A673 (cell line): ENCODE measurements around the gene LRRC8C. TPM values are rescaled to one million over a fixed set of nuclear protein-coding genes. Genes with fewer than 3 reads are reported as not detected.
A peak's percentile ranks its signal among the peaks of the same experiment; 100 is the strongest.

Experiments used
- BruUV-seq: library from RNA; stranded (reverse); fragments of 400-500 nt; replicated peaks from 2 replicates; lab custom pipeline; 2021; lab: Mats Ljungman, UMichigan
- CTCF ChIA-PET: fragments of 300-600 bp; sonication (Branson Sonifier 250); formaldehyde crosslinking; loops from one replicate; lab custom pipeline; 2022; ENCODE audit warnings: antibody characterized with exemption; lab: Charles Lee
- POLR2A ChIA-PET: fragments of 300-600 bp; sonication (Branson Sonifier 250); formaldehyde crosslinking; loops from one replicate; lab custom pipeline; 2022; ENCODE audit warnings: antibody characterized with exemption; ENCODE audit not compliant: low non-redundant PET; lab: Charles Lee
- DNase-seq: peaks from one replicate; pipeline ENCODE4 v3.0.0-alpha.2; 2015; ENCODE audit warnings: low spot score
- H3K27ac ChIP-seq: fragments of 200-600 bp; sonication (generic); 2 replicates; pipeline ENCODE4 v1.5.1; 2016; ENCODE audit warnings: mixed run types, low read depth, mild to moderate bottlenecking, mixed read lengths, antibody characterized with exemption, low read length; ENCODE audit not compliant: poor library complexity, severe bottlenecking
- H3K27me3 ChIP-seq: fragments of 200-600 bp; sonication (generic); replicated peaks from 2 replicates; pipeline ENCODE4 v1.6.1; 2017; ENCODE audit warnings: mixed run types, low read depth, mild to moderate bottlenecking, mixed read lengths, antibody characterized with exemption, low read length; ENCODE audit not compliant: insufficient read depth, poor library complexity
- H3K36me3 ChIP-seq: fragments of 200-600 bp; sonication (generic); 2 replicates; pipeline ENCODE4 v1.6.1; 2016; ENCODE audit warnings: mixed run types, mild to moderate bottlenecking, mixed read lengths, antibody characterized with exemption, low read length; ENCODE audit not compliant: insufficient read depth, poor library complexity, severe bottlenecking
- H3K4me1 ChIP-seq: fragments of 200-600 bp; sonication (generic); 2 replicates; pipeline ENCODE4 v1.6.1; 2017; ENCODE audit warnings: mixed run types, mild to moderate bottlenecking, mixed read lengths, antibody characterized with exemption, low read length; ENCODE audit not compliant: insufficient read depth, poor library complexity, severe bottlenecking
- H3K4me3 ChIP-seq: fragments of 200-600 bp; sonication (generic); 2 replicates; pipeline ENCODE4 v1.5.1; 2016; ENCODE audit warnings: low read depth, mixed run types, mild to moderate bottlenecking, mixed read lengths, low read length; ENCODE audit not compliant: poor library complexity, severe bottlenecking
- H3K9me3 ChIP-seq: fragments of 200-600 bp; sonication (generic); 2 replicates; pipeline ENCODE4 v1.6.1; 2016; ENCODE audit warnings: mixed run types, low read depth, mild to moderate bottlenecking, mixed read lengths, antibody characterized with exemption, low read length; ENCODE audit not compliant: poor library complexity, severe bottlenecking
- CTCF ChIP-seq: fragments of 300-800, 200-600 bp; sonication (generic); conservative IDR thresholded peaks from 2 replicates; pipeline ENCODE4 v1.5.1; 2017; ENCODE audit warnings: low read depth, mild to moderate bottlenecking, antibody characterized with exemption, low read length, moderate library complexity, mixed read lengths
- EZH2 ChIP-seq: fragments of 200-600 bp; sonication (generic); IDR thresholded peaks from 2 replicates; pipeline ENCODE4 v1.6.1; 2017; ENCODE audit warnings: borderline replicate concordance, low read depth, mild to moderate bottlenecking, mixed read lengths, antibody characterized with exemption, low read length; ENCODE audit not compliant: poor library complexity, severe bottlenecking
- intact Hi-C: fragments of 100-400 bp; cut with micrococcal nuclease; formaldehyde crosslinking; loops from one replicate; pipeline ENCODE4 v1.10.0; 2022; ENCODE audit not compliant: unreplicated experiment
- total RNA-seq: library from RNA; stranded (reverse); gene quantifications from 2 replicates; pipeline ENCODE4 v1.2.3, GENCODE V29; 2021

Gene LRRC8C
- total RNA-seq, 1 experiment from 2014 or later, result 6.9 TPM

DNA sequence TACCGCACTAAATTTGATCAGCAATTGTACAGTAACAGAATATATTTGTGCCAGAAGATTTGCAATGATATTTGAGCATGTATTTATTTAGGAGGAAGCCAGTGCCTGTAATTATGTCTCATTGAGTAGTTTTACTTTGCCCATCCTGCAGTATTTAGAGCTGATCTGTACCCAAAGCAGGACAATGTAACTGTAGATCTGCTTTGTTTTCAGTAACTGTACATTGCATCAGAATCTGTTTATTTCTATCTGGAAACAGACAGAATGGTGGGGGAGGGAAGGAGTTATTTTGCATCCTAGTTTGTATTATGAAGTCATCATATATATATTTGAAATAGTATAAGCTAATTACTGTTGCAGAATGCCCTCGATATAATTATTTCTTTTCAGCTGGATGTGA, 36.2 kb upstream of the LRRC8C start:
- Histone ChIP-seq H3K27me3 (no peaks in the 10 kb centered on the region), H3K4me1 (peaks cover 4% of the 10 kb centered on the region), H3K36me3 (no peaks in the 10 kb centered on the region), H3K9me3 (no peaks in the 10 kb centered on the region), H3K4me3 (no peak overlapping the region), H3K27ac (no peak overlapping the region)
- intact Hi-C loops, result loop anchor here (10.0 kb wide), 1 partner anchor 592 kb away; no protein-coding TSS in a partner anchor
- TF ChIP-seq EZH2, result no peak
- TF ChIP-seq CTCF, result no peak
- no peak for DNase-seq
- POLR2A ChIA-PET, result no interaction called here
- CTCF ChIA-PET, result no interaction called here
- no TSS peak for BruUV-seq

GRCh38 chr1:89598450-89599331, 34.2 kb upstream of the LRRC8C start:
- CTCF ChIA-PET, result interaction anchor here (1.3 kb wide), 1 partner anchor 115 kb away, joined by 7 read pairs; no protein-coding TSS in a partner anchor

DNA sequence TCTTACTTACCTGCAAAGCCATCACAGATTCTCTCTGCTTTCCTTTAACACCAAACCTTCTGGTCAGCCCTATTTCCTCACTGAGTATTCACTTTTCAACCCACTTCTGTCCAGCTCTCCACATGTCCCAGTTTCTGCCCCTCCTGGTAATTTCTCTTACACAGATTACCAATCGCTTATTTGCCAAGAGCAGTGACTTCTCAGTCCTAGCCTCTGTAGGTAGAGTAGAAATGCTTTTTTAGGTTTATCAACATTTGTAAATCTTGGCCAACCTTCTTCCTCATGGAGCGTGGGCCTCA, 33.6 kb upstream of the LRRC8C start:
- H3K4me3 ChIP-seq, result no peak overlapping the region
- POLR2A ChIA-PET, result no interaction called here
- no peaks in the 10 kb centered on the region for H3K9me3 ChIP-seq
- no peaks in the 10 kb centered on the region for H3K36me3 ChIP-seq
- no TSS peak for BruUV-seq
- no peaks in the 10 kb centered on the region for H3K27me3 ChIP-seq
- peaks cover under 1% of the 10 kb centered on the region for H3K4me1 ChIP-seq
- CTCF ChIA-PET, result interaction anchor here (1.3 kb wide), 1 partner anchor 116 kb away, joined by 7 read pairs; no protein-coding TSS in a partner anchor
- intact Hi-C loops, result loop anchor here (1.0 to 10.0 kb wide), 3 partner anchors 82 to 594 kb away; no protein-coding TSS in a partner anchor
- DNase-seq, result no peak
- H3K27ac ChIP-seq, result no peak overlapping the region
- TF ChIP-seq CTCF, result 0 out of 2 replicates have a peak, but pooled peaks have one; percentile 13
- TF ChIP-seq EZH2, result no peak

More at GRCh38 chr1:89598450-89599331, 34.2 kb upstream of the LRRC8C start:
- Histone ChIP-seq H3K27me3 (no peaks in the 10 kb centered on the region), H3K9me3 (no peaks in the 10 kb centered on the region), H3K4me1 (peaks cover 4% of the 10 kb centered on the region), H3K36me3 (no peaks in the 10 kb centered on the region), H3K27ac (no peak overlapping the region), H3K4me3 (no peak overlapping the region)
- TF ChIP-seq EZH2 (no peak), CTCF (peak; percentile 75)
- no TSS peak for BruUV-seq
- DNase-seq, result peak; percentile 68
- POLR2A ChIA-PET, result no interaction called here
- intact Hi-C loops, result loop anchor here (1.0 to 10.0 kb wide), 3 partner anchors 82 to 594 kb away; no protein-coding TSS in a partner anchor
